Thyroid gland (tissue), 4 donors: Measurements from ENCODE around the gene ZCWPW1.

ENCODE experiments used
- POLR2A ChIP-seq, 2 donors: fragments of 450-650 bp; IDR thresholded peaks; one replicate each; pipeline ENCODE4 v1.6.1; 2017; ENCODE audit warnings: antibody characterized with exemption in 2 of 2, mild to moderate bottlenecking in 2 of 2, moderate library complexity in 1 of 2
- TF ChIP-seq, protein P1 (sequence below), 6 experiments: fragments of 200-600 bp in 3 of 6; fragments of 450-650 bp in 3 of 6; sonication (generic) in 3 of 6; IDR thresholded peaks; one replicate each; pipeline ENCODE4 v1.5.1; 2016 to 2019; ENCODE audit warnings: antibody characterized with exemption in 6 of 6, mild to moderate bottlenecking in 2 of 6, inconsistent platforms in 1 of 6, moderate library complexity in 1 of 6

DNA sequence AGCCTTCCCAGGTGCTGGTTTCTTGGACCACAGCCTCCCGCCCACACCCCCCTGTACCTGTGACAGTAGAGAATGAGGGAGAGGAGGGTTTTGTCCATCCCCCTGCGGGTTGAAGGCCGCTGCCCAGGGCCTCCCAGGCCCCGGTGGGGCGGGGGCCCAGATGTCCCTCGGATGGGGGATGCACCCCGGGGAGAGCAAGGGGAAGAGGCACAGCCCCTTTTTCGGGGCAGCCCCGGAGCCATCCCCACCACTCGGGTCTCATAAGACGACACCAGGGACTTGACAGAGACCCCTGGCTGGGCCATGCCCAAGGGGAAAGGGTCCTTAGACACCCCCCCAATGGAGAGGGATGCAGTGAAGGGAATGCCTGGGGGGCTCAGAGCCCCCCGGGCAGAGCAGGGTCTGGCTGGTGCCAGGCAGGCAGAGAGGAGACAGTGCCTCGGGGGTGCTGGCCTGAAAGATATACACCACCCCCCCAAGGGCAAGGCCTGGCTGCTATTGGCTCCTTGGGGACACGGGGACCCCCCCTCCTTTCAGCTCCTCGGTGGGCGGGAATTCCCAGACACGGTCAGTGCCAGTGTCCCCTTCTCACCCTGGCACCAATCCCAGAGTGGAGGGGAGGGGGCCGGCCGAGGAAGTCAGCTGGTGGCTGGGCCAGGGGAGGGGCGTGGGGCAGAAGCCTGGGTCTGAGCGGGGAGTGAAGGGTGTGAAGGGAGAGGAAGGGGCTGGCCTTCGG is 39.3 kb upstream of the ZCWPW1 start:
- TF ChIP-seq, protein P1, sequence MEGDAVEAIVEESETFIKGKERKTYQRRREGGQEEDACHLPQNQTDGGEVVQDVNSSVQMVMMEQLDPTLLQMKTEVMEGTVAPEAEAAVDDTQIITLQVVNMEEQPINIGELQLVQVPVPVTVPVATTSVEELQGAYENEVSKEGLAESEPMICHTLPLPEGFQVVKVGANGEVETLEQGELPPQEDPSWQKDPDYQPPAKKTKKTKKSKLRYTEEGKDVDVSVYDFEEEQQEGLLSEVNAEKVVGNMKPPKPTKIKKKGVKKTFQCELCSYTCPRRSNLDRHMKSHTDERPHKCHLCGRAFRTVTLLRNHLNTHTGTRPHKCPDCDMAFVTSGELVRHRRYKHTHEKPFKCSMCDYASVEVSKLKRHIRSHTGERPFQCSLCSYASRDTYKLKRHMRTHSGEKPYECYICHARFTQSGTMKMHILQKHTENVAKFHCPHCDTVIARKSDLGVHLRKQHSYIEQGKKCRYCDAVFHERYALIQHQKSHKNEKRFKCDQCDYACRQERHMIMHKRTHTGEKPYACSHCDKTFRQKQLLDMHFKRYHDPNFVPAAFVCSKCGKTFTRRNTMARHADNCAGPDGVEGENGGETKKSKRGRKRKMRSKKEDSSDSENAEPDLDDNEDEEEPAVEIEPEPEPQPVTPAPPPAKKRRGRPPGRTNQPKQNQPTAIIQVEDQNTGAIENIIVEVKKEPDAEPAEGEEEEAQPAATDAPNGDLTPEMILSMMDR (IDR thresholded peaks at IDR 0.05) = no peak
- TF ChIP-seq POLR2A (IDR thresholded peaks at IDR 0.05) = no peak
